Stimulated activated naive CD8-positive, alpha-beta T cell treated with anti-CD3 and anti-CD28 coated beads, Interleukin-15, Interleukin-2, amounts not matched to agents 100 U/mL and 50 U/mL, for 24 hours (primary cell): ENCODE results near the gene PIP5KL1.

ENCODE experiments used
- ATAC-seq: fragments of 150-1000 bp; cut with Tn5 transposase; one replicate; pipeline ENCODE4 v1.10.0; 2021
- DNase-seq: peaks from one replicate; pipeline ENCODE4 v3.0.0; 2021

Gene PIP5KL1

DNA sequence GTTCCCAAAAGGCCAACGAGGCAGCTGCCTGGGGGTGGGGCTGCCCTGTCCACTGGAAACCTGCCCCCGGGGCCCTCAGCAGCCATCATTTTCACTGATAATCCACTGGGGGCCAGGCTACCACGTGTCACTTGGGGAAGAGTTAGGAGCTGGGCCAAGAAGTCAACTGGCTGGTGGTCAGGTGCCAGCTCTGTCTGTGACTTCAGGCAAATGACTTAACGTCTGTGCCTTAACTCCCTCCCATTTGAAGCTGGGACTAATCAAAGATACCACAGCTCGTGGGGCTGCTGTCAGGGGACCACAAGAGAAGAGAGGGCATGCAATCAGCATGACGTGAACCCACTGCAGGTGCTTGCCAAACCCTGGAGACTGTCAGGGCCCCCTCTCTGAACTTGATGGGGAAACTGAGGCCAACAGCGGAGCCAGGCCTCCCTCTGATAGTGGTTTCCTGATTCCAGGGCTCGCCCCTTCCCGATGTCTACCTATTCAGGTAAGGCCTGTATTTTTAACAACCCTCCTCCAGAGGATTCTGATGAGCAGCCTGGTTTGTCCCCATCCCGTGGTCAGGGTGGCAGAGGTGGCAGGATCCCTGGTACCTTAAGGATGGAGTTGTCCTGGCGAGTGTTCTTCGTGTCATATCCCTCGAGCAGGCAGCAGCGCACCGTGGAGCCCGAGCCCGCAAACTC, 19.4 kb upstream of the PIP5KL1 start:
- ATAC-seq (no peak), DNase-seq (no peak)

DNA sequence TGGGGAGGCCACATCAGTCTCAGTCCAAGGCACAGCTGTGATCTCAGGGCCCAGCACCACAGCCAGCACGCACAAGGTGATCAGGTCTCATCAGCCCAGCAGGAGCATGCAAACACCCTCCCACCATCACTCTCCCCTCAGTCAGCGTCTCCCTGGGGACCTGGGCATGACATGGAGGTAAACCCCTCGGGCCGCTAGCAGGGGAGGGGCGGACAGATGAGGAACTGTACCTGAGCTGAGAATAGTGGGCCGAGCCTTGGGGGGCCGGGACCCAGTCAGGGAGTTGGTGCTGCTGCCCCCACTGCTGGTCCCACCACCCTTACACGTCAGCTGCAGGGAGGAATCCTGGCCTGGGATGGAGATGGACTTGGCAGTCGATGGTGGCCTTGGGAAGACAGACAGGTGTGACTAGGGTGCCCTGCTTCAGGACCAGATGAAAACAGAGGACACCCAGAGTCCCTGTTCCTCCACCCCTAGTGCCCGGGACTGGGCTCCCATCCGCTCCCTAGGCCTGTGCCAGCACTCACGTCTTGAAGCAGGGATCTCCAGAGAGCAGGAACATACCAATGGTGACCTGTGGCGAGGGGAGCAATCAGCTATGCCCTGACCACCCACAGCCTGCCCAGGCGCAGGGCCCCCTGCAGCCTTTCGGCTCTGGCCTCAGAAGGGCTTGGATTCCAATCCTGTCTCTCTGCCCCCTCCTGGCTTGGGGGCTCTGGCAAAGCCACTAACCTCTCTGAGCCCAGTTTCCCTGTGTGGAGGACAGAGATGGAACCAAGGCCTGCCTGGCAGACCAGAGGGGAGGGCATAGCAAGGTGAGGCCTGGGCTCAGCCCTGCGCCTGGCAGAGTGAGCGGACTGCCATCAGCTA, 17.5 kb upstream of the PIP5KL1 start:
- no peak for DNase-seq
- no peak for ATAC-seq

DNA sequence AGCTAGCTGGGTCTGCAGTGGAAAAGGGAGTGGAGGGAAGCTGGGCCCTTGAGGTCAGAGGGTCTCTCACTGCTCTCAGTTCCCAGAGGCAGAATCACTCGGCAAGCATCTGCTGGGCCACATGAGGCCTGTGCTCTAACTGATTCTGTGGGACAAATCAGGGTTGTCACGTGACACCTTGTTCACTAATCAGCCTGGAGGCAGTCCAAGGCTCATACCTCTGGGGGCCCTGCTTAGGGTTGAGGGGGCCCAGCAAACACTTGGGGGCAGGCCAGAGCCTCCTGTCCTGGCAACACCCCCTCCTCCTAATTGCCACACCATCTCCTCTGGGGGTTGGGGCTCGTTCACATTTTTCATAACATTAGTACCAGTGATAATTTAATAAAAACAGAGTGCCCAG, 16.2 kb upstream of the PIP5KL1 start:
- DNase-seq (no peak), ATAC-seq (no peak)

DNA sequence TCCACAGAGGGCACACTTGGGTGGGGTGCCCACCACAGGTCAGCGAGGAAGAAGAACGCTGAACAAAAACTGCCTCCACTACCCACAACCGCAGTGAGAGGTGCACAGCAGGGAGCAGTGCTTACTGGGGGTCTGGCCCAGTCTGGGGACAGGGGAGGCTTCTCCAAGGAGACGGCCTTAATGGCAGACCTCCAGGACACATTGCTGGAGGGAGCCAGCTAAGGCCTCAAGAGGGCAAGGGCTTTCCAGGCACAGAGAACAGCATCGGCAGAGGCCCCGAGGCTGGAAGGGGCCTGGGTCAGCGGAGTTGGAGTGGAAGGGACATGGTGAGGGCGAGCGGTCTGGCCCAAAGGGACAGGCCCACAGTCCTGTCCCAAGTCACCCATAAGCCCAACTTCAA, 15.4 kb upstream of the PIP5KL1 start:
- ATAC-seq (no peak), DNase-seq (no peak)

DNA sequence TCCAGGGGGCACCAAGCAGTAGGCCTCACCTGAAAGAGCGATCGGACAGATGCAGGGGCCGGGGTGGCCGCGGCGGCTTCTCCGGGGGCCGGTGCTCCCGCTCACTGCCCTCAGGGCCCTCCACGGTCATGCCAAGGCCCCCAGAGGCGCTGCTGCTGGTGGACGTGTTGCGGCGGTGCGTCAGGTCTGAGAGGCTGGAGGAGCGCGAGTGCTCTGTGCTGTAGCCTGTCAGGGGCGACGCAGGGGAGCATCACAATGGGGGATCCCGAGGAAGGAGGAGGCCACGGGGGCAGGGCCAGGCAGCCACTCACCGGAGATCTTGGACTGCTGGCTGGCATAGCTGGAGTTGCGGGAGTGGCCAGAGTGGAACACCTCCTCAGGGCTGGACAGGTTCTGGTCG, 14.8 kb upstream of the PIP5KL1 start:
- ATAC-seq (no peak), DNase-seq (no peak)

DNA sequence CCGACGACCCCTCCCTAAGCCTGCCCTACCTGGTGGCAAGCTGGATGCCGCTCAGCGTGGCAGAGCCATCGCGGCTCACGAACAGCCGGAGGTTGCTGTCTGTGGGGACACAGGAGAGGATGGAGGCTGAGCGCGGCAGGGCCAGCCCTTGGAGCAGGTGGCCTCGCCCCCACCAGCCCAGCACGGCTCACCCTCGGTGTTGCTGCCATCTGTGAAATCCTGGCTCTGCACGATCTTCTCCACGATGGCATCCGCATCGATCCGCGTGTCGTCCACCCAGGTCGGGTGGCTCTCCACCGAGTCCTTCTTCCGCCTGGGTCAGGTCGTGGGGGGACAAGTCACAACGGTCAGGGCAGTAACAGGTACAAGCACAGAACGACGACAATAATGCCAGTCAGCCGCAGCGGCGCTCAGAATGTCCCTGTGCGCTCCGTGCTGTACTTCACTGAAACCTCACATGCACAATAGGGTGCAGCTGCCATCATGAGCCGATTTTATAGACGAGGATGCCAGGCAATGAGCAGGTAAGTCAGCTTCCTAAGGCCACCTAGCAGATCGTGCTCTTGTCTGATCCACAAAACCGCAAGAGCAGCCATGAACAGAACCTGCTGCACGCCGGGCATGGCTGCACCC, 14.1 kb upstream of the PIP5KL1 start:
- DNase-seq (no peak), ATAC-seq (no peak)

DNA sequence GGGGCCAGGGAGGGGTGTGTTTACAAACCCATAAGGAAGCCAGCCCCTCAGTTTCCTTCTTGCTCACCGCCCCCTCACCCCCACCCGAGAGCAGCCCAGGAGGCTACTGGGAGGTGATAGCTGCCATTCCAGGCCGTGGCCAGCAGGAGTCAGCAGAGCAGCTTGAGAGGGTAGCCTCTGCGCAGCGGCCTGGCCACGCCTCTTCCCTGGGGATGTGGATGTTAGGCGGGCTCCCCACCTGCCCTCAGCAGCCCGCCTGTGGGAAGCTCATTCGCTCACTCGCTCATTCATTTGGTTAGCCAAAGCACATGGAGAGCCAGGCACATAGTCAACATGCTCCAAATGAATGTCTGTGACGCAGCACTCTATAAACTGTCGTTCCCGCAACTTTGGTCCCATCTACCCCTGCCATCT, 13.2 kb upstream of the PIP5KL1 start:
- DNase-seq (peak; percentile 89), ATAC-seq (peak; percentile 84)

DNA sequence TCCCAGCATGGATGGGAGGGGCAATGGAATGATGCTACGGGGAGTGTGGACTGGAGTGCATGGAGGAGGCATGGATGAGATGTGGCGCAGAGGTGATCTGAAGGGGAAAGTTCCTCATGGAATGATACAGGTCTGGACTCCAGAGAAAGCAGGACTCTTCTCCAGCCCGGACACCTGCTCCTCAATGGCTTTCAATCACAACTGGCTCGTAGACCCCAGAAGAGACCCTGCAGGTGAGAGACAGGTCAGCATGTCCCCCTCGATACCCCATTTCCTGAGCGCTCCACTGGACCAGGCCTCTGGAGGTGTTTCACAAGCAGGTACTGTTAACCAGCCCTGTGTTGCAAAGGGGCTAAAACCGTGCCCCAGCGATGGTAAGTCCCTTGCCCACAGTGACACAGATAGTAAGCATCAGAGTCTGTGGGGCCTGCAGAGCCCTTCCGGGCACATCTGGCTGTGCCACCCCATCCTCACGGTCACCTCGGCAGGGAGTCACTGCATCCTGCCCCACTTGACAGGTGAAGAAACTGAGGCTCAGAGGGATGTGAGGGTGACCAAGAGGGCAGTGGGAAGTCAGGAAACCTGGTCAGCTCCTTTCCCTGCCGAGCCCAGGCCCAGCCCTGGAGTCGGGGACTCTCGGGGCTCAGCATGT, 12.6 kb upstream of the PIP5KL1 start:
- DNase-seq: no peak
- no peak for ATAC-seq

DNA sequence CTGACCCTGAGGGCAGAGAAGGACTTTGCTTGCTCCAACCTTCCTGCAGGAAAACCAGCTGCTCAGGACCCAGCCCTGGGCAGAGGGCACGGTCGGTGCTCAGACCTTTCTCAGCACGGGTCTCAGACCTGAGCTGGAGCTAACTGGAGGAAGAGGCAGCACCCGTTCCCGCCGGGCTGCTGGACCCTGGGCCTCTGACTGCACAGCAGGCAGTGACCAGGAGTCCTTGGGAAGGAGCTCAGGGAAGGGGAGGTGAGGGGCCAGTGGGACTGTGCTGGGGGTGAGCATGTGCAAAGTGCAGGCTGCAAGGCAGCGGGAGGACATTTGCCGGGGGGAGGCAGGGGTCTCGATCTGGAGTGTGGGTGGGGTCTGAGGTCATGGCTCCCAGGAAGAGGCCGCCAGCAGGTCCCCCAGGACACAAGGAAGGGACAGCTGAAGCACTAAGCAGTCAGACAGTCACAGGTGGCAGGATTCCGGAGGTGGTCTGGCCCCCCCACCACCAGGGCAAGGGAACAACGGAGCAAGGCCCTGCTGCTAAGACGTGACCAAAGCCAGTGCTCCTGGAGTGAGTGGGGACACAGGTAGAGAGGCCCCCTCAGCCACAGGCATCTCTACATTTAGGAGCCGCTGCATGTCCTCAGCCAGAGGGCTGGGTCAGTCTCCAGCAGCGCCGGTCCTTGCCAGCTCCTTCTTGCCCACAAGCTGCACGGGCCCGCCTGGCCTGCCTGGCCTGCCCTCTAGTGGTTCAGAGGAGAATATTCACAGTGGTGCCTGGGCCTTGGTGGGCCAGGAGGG, 11.8 kb upstream of the PIP5KL1 start:
- DNase-seq (peak; percentile 65), ATAC-seq (peak; percentile 29)

DNA sequence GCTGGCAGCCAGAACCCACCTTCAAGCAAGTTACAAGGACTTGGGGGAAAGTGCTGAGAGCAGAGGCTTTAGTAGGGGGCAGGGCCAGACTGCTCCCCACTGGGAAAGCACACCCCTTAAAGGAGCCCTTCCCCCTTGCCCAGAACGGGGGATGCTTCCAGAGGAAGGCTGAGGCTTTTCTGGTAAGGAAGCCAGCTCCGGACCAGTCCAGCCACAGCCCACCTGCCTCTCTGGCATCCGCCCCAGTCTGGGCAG, 11.3 kb upstream of the PIP5KL1 start:
- ATAC-seq: no peak

DNA sequence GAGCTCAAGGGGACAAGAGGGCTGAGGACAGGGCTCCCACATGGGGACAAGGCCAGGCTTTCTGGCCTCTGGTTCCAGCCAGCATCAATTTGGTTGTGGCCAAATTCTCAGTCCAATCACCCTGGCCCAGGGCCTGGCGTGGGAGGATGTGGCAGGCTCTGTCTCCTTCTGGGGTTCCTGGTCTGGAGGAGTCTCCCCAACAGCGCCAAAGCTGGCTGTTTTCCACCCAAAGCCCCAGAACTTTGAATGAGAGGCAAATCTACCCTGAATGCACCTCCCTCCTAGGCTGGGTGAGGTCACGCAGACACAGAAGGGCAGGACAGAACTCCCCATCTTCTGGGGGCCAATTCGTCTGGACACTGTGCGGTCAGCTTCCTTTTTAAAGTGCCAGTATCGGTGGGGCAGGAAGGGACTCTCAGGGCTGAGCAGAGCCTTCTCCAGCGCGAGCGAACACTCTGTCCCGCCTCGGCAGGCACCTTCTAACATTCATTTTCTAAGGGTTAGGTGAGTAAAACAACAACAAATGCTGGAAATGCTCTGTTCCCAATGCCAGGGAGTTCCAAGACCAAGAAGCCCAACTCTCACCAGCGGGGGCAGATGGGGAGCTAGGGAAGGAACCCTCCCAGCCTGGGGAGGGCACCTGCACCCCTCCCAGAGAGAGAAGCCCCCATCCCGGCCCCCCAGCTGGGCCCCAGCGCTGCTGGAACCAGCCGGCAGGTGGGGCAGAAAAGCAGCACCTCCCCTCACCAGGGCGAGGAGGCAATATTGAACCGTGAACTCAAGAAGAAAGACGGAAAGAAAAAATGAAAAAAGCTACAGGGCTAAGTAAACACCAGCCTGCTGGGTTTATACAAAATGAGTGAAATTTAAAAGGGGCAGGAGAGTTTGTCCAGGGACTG, 10.7 kb upstream of the PIP5KL1 start:
- ATAC-seq: no peak
- DNase-seq: no peak

More for the DNA sequence above, 11.3 kb upstream of the PIP5KL1 start:
- DNase-seq: no peak

DNA sequence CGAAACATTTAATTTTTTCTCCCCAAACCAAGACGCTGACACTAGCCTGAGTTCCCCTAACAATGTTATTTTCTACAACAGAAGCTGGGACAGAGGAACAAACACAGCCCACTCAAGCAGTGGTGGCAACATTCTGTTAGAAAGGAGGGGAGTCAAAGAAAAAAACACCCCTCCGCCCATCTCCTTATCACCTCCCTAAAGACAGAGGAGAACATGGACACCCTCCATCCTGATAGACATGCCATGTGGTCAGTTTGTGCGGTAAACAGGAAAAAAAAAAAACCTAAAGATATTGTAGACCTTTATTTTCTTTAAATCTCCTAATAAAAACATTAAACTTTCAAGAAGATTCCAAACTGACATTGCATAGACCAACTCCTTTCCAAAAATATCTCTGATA, 10.0 kb upstream of the PIP5KL1 start:
- ATAC-seq: no peak

DNA sequence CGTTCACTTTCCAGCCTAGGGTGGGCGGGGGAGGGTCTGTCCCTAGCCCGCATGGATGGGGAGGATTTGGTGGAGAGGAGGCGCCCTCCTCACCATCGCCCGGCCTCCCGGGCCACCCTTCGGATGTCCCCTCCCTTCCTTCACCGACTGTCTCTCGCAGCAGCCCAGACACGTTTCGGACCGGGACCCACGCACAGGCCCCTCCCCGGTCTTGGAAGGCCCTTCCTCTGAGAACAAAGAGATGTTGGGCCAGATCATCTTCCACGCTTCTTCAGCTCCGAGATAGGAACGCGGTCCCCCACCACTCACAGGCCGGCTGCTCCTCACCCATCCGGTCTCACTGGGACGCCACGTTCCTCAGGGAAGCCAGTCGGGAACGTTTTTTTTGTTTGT, 7.7 kb upstream of the PIP5KL1 start:
- DNase-seq (no peak), ATAC-seq (no peak)

More for the DNA sequence above, 10.0 kb upstream of the PIP5KL1 start:
- no peak for DNase-seq

DNA sequence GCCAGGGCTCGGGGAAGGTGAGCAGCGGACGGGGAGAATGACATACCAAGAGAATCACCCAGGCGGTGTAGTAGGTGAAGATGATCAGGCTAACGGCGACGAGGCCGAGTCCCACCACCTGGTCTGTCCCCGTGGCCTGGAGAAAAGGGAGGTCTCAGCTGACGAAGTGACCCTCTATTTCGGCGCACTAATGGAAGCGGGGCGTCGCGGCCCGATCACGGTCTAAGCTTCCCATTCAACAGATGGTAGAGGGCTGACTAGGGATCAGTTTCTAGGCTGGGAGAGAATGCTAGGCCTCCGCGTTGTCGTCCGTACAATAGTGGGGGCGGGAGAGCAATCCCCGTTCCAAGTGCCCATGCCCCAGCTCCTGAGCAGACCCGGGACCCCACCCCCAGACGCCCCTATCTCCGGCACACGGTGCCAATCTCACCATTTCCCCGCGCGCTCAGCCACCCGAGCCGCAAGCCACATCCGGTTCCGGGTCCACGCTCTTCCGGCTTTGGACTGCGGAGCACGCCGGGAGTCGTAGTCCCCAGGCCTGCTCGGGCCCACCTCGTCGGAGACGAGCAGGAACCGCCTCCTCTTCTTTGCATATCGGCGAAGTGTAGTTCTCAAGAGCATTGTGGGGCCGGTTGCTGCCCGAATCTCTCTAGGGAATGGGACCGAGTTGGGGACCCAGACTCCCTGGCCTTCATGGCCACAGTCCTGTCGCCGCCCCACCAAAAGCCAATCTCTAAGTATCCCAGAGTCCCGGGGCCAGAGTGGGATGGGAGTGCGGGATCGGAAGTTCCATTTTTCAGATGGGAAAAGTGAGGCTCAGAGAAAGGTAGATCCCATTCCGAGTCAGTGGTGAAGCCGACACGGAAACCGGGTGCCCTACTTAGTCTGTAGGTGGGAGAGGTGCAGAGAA, 7.1 kb upstream of the PIP5KL1 start, which contains the start of gene DPM2:
TSS of gene DPM2 (minus strand) at position 467 of the 910 bp plus-strand sequence. CDS start at position 433, 34 bp downstream.
- DNase-seq (peak; percentile 91), ATAC-seq (peak; percentile 96)

DNA sequence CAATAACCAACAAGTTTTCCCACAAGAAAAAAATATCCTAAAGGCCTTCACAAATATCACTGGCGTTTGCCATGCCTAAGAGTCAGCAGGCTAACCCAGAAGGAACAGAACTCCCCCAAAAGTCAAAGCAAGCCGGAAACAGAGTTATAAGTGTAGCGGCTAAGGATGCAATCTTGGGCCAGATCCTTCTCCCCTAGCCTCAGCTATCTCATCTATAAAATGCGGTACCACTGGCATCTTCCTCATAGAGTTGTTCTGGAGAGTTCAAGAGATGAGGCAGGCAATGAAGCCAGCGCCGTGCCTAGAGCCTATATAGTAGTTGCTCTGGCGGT, 6.4 kb upstream of the PIP5KL1 start:
- DNase-seq (no peak), ATAC-seq (no peak)

DNA sequence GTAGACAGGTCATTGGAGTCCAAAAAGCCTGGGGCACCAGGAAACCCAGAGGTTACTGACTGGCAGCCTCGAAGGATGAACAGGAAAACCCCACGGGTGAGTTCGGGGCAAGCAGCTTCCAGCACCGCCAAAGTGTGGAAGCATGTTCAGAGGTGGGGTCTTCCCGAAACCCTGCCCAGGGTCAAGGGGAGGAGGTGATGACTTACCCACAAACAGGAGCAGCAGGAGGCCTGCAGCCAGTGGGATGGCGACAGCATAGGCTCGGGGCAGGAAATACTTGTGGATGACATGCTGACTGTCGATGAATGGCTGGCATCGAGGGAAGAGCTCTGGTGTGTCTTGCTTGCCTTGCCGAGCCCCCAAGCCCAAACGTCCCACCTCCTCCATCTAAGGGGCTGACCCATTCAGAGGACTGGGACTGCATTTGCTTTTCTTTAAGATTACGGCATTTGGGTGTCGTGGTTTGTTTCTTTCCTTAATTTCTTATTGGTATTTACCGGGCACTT, 5.8 kb upstream of the PIP5KL1 start:
- ATAC-seq (no peak), DNase-seq (no peak)

DNA sequence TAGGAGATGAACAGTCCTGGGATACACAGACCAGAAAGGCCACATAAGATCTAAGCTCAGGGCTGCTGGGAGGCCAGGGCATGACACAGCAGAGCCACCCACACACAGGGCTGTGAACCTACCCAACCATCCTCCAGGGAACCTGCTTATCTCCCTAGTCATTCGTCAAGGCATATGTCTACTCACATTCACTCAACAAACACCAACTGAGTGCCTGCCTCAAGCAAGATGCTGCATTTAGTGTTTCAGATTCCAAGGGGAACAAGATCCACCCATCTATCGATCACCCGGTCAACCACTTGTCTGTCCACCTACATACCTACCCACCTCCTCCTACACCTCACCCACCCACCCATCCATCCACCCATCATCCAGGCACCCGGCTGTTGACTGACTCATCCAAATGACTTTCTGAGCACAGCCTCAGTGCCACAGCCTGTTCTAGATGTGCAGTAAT, 5.2 kb upstream of the PIP5KL1 start:
- peak; percentile 30 for ATAC-seq

DNA sequence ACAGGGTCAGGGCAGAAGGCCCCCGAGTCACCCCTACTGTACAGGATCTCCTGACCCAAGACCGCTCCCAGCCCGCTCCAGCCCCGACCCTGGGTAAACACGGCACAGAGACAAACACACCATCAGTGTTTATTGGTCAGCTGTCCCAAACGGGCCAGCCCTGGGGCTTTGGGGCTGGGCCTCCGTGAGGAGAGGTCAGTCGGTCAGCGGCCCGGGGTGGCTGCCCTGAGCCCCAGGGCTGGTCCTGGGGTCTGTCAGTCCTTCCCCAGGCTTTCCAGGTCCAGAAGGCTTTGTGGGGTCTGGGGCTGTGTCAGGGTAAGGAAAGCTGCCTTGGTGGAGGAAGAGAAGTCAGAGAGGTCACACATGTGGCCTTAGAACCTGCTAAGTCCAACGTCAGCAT, 4.4 kb upstream of the PIP5KL1 start:
- ATAC-seq: no peak

More for the DNA sequence above, 5.2 kb upstream of the PIP5KL1 start:
- DNase-seq: peak; percentile 33

DNA sequence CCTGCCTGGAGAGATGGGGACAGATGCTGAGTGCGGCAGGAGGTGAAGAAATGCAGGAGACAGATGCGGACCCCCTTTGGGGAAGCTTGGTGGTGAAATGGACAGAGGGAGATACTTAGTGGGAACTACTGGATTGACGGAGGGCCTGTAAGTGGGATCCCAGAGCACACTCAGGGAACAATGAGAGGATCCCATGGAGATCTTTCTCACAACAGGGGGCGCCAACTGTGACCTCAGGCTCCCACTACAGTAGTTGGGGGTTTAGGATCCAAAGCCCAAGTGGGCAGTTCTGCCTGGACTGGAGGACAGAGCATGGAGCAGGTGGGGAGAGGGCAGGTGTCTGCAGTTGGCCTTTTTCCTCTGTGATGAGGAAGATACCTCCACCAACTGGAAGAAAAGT, 3.7 kb upstream of the PIP5KL1 start:
- DNase-seq (no peak), ATAC-seq (no peak)

More for the DNA sequence above, 4.4 kb upstream of the PIP5KL1 start:
- DNase-seq: no peak
